PC-9 (cell line): ENCODE results near the gene CELF4. TPM values are rescaled to one million over a fixed set of nuclear protein-coding genes. Genes with fewer than 3 reads are reported as not detected.

Source experiments
- BruUV-seq: library from RNA; stranded (reverse); fragments of 400-500 nt; replicated peaks from 2 replicates; lab custom pipeline; 2021; lab: Mats Ljungman, UMichigan
- CTCF ChIA-PET: fragments of 300-600 bp; sonication (Branson Sonifier 250); formaldehyde crosslinking; loops from one replicate; lab custom pipeline; 2022; ENCODE audit warnings: antibody characterized with exemption; lab: Charles Lee
- POLR2A ChIA-PET: fragments of 300-600 bp; sonication (Branson Sonifier 250); formaldehyde crosslinking; loops from one replicate; lab custom pipeline; 2022; ENCODE audit warnings: antibody characterized with exemption; ENCODE audit not compliant: unreplicated experiment; lab: Charles Lee
- DNase-seq, 2 experiments: peaks; one replicate each; pipeline versions ENCODE4 v3.0.0 to v3.0.0-alpha.2; 2015 to 2022; ENCODE audit warnings: mixed read lengths in 1 of 2
- H2AFZ ChIP-seq: fragments of 200-600 bp; sonication (generic); 2 replicates; pipeline ENCODE4 v1.8.1; 2017; ENCODE audit warnings: antibody characterized with exemption
- H3F3A ChIP-seq: fragments of 200-600 bp; sonication (generic); 2 replicates; pipeline ENCODE4 v1.8.1; 2017; ENCODE audit warnings: antibody characterized with exemption, mild to moderate bottlenecking, low read depth; ENCODE audit not compliant: insufficient read depth
- H3K27ac ChIP-seq: fragments of 200-600 bp; sonication (generic); 2 replicates; pipeline ENCODE4 v1.6.1; 2016; ENCODE audit warnings: mixed run types
- H3K27me3 ChIP-seq: fragments of 200-600 bp; sonication (generic); 2 replicates; pipeline ENCODE4 v1.6.1; 2016; ENCODE audit warnings: low read depth, mixed run types; ENCODE audit not compliant: insufficient read depth
- H3K36me3 ChIP-seq: fragments of 200-600 bp; sonication (generic); 2 replicates; pipeline ENCODE4 v1.6.1; 2016; ENCODE audit warnings: low read depth, mixed run types
- H3K4me1 ChIP-seq: fragments of 200-600 bp; sonication (generic); replicated peaks from 2 replicates; pipeline ENCODE4 v1.6.1; 2016; ENCODE audit warnings: mixed run types; ENCODE audit not compliant: insufficient read depth
- H3K4me2 ChIP-seq: fragments of 200-600 bp; sonication (generic); 2 replicates; pipeline ENCODE4 v1.6.1; 2017; ENCODE audit warnings: mixed run types
- H3K4me3 ChIP-seq: fragments of 200-600 bp; sonication (generic); 2 replicates; pipeline ENCODE4 v1.6.1; 2016; ENCODE audit warnings: mixed run types
- H3K79me2 ChIP-seq: fragments of 200-600 bp; sonication (generic); 2 replicates; pipeline ENCODE4 v1.6.1; 2017; ENCODE audit warnings: low read depth, mixed run types
- H3K9me2 ChIP-seq: fragments of 200-600 bp; sonication (generic); 2 replicates; pipeline ENCODE4 v1.8.1; 2017; ENCODE audit warnings: mild to moderate bottlenecking; ENCODE audit not compliant: insufficient read depth
- H3K9me3 ChIP-seq: fragments of 200-600 bp; sonication (generic); 2 replicates; pipeline ENCODE4 v1.8.1; 2016; ENCODE audit warnings: low read depth; ENCODE audit not compliant: insufficient read depth
- H4K20me1 ChIP-seq: fragments of 200-600 bp; sonication (generic); 2 replicates; pipeline ENCODE4 v1.8.1; 2017; ENCODE audit not compliant: insufficient read depth
- EZH2 ChIP-seq: fragments of 200-600 bp; sonication (generic); IDR thresholded peaks from 2 replicates; pipeline ENCODE4 v1.8.0; 2017; ENCODE audit warnings: antibody characterized with exemption, low read depth
- intact Hi-C: fragments of 100-400 bp; cut with micrococcal nuclease; formaldehyde crosslinking; loops from one replicate; pipeline ENCODE4 v1.10.0; 2022; ENCODE audit not compliant: unreplicated experiment
- total RNA-seq: library from RNA; stranded (reverse); gene quantifications from 2 replicates; pipeline ENCODE4 v1.2.3, GENCODE V29; 2021
- TF ChIP-seq, protein P1 (sequence below): fragments of 200-600 bp; sonication (generic); conservative IDR thresholded peaks from 2 replicates; pipeline ENCODE4 v1.6.1; 2017; ENCODE audit warnings: mixed run types, antibody characterized with exemption, mild to moderate bottlenecking, moderate library complexity

CELF4 gene
- total RNA-seq, 1 experiment from 2014 or later: 1.2 TPM

DNA sequence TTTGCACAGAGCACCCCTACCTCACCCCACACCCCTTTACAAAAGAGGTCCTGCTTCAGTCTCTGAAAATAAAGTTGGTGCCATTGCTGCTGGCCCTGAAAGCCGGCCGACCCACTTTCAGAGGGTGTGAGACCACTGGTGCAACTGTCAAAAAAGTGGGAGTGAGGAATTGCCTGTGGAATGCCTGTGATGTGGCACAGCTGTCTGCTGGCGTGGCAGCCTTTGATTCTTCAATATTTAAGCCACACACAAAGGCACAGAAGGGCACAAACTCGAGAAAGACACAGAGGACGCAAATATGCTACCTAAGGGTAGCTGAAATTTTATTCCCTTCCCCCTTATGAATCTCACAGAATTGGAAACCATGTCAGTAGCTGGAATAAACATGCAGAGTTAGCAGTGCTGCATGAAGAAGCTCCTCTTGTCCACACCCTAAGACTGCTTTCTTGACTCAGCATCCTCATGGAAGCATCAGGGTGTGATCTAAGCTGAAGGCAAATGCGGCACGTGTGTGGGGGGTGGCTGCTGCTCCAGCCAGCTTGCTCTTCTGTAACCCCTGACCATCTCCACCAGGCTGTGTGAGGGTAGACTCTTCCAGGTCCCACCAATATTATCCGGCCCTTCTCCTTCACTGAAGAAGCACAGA, 92.3 kb downstream of the CELF4 start:
- ChIA-PET CTCF (no interaction called here), POLR2A (no interaction called here)
- no peak for DNase-seq
- Histone ChIP-seq H4K20me1 (no peaks in the 10 kb centered on the region), H3K79me2 (no peaks in the 10 kb centered on the region), H3K4me2 (no peak overlapping the region), H3K36me3 (no peaks in the 10 kb centered on the region), H3K4me1 (no peaks in the 10 kb centered on the region), H3K4me3 (no peak overlapping the region), H2AFZ (no peak overlapping the region), H3K9me2 (no peaks in the 10 kb centered on the region), H3K27me3 (peaks cover 33% of the 10 kb centered on the region), H3F3A (no peaks in the 10 kb centered on the region), H3K9me3 (no peaks in the 10 kb centered on the region), H3K27ac (no peak overlapping the region)
- intact Hi-C loops: no loop called here
- TF ChIP-seq EZH2: no peak
- TF ChIP-seq, protein P1, sequence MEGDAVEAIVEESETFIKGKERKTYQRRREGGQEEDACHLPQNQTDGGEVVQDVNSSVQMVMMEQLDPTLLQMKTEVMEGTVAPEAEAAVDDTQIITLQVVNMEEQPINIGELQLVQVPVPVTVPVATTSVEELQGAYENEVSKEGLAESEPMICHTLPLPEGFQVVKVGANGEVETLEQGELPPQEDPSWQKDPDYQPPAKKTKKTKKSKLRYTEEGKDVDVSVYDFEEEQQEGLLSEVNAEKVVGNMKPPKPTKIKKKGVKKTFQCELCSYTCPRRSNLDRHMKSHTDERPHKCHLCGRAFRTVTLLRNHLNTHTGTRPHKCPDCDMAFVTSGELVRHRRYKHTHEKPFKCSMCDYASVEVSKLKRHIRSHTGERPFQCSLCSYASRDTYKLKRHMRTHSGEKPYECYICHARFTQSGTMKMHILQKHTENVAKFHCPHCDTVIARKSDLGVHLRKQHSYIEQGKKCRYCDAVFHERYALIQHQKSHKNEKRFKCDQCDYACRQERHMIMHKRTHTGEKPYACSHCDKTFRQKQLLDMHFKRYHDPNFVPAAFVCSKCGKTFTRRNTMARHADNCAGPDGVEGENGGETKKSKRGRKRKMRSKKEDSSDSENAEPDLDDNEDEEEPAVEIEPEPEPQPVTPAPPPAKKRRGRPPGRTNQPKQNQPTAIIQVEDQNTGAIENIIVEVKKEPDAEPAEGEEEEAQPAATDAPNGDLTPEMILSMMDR: no peak
- BruUV-seq: no TSS peak

DNA sequence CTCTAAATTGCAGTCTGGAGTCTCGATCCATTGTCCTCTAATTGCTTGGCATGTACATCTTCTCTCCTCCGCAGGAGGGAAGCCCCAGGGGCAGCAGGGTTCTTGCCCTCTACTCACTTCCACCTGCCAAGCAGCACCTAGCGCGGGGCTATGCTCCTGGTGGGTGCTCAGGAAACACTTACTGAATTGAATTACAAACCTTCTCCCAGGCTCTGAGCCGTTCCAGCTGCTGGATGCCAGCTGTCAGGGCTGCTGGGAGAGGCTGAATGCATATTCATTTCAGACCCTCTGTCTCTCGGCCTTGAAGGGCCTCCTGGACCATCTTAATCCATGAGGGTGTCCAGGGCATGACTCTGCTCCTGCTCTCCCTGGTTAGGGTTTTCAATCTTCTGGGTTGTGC, 94.0 kb downstream of the CELF4 start:
- ChIA-PET CTCF (no interaction called here), POLR2A (no interaction called here)
- intact Hi-C loops: no loop called here
- no peak for DNase-seq
- H3K36me3 ChIP-seq: no peaks in the 10 kb centered on the region
- BruUV-seq: no TSS peak
- no peaks in the 10 kb centered on the region for H4K20me1 ChIP-seq
- H3K4me2 ChIP-seq: no peak overlapping the region
- no peak overlapping the region for H2AFZ ChIP-seq
- H3K79me2 ChIP-seq: no peaks in the 10 kb centered on the region
- no peak overlapping the region for H3K4me3 ChIP-seq
- TF ChIP-seq, protein P1: no peak
- no peak for TF ChIP-seq EZH2
- H3K27ac ChIP-seq: no peak overlapping the region
- peaks cover 33% of the 10 kb centered on the region for H3K27me3 ChIP-seq
- H3F3A ChIP-seq: no peaks in the 10 kb centered on the region
- H3K4me1 ChIP-seq: no peaks in the 10 kb centered on the region
- H3K9me3 ChIP-seq: no peaks in the 10 kb centered on the region
- H3K9me2 ChIP-seq: no peaks in the 10 kb centered on the region

DNA sequence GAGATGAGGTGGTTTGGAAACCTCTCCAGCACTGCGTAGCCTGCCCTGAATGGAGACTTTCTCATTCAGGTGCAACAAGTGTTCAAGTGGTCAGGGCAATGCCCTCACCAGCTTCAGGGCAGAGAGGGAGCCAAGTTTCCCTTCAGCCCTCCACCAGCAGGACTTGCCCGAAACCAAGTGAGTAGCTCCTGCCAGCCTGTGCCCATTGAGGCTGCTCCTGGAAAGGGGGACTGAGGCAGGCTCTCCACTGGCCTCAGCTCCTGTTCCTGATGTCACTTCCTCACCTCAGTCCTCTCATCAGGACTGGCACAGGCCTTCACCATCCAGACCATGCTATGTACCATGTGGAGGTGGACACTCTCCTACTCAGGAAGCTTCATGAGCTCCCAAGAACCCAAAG, 94.6 kb downstream of the CELF4 start:
- intact Hi-C loops: no loop called here
- H3K4me3 ChIP-seq: no peak overlapping the region
- no peaks in the 10 kb centered on the region for H3K9me3 ChIP-seq
- no peak overlapping the region for H3K27ac ChIP-seq
- H2AFZ ChIP-seq: no peak overlapping the region
- ChIA-PET POLR2A (no interaction called here), CTCF (no interaction called here)
- DNase-seq: no peak
- no peaks in the 10 kb centered on the region for H3K4me1 ChIP-seq
- no peaks in the 10 kb centered on the region for H3F3A ChIP-seq
- TF ChIP-seq EZH2: no peak
- TF ChIP-seq, protein P1: no peak
- no TSS peak for BruUV-seq
- H3K9me2 ChIP-seq: no peaks in the 10 kb centered on the region
- no peaks in the 10 kb centered on the region for H3K79me2 ChIP-seq
- H4K20me1 ChIP-seq: no peaks in the 10 kb centered on the region
- H3K36me3 ChIP-seq: no peaks in the 10 kb centered on the region
- H3K4me2 ChIP-seq: no peak overlapping the region
- H3K27me3 ChIP-seq: peaks cover 33% of the 10 kb centered on the region
